Ascending aorta (tissue), 2 donors: Measurements from ENCODE around the gene GPAM. TPM values are rescaled to one million over a fixed set of nuclear protein-coding genes. Genes with fewer than 3 reads are reported as not detected.

ENCODE experiments used
- DNase-seq, 2 donors: peaks; one replicate each; pipeline ENCODE4 v3.0.0-alpha.2; 2019; ENCODE audit warnings: low spot score in 2 of 2
- H3K27ac ChIP-seq, 2 donors: fragments of 200-600 bp; sonication (generic); one replicate each; pipeline ENCODE4 v1.5.1; 2016 to 2017; ENCODE audit warnings: mild to moderate bottlenecking in 1 of 2
- H3K27me3 ChIP-seq: fragments of 200-600 bp; sonication (generic); one replicate; pipeline ENCODE4 v1.5.1; 2017
- H3K36me3 ChIP-seq, 2 donors: fragments of 200-600 bp; sonication (generic); one replicate each; pipeline ENCODE4 v1.5.1; 2016
- H3K4me1 ChIP-seq, 2 donors: fragments of 200-600 bp; sonication (generic); one replicate each; pipeline ENCODE4 v1.5.1; 2016 to 2017; ENCODE audit warnings: mild to moderate bottlenecking in 1 of 2
- H3K4me3 ChIP-seq, 2 donors: fragments of 200-600 bp; sonication (generic); one replicate each; pipeline ENCODE4 v1.5.1; 2016 to 2017; ENCODE audit warnings: mild to moderate bottlenecking in 1 of 2
- H3K9me3 ChIP-seq, 2 donors: fragments of 200-600 bp; sonication (generic); one replicate each; pipeline ENCODE4 v1.5.1; 2016
- intact Hi-C: fragments of 100-400 bp; cut with DNase I; formaldehyde crosslinking; loops from one replicate; pipeline ENCODE4 v1.15.1; 2023
- total RNA-seq: library from RNA; depleted of rRNA; stranded (reverse); fragments of >200 nt; gene quantifications from one replicate; pipeline ENCODE4 v1.1.0, GENCODE V29; 2016
- TF ChIP-seq, protein P1 (sequence below), 3 experiments: fragments of 200-600 bp in 2 of 3; fragments of 450-650 bp in 1 of 3; sonication (generic) in 2 of 3; IDR thresholded peaks; one replicate each; pipeline ENCODE4 v1.5.1; 2016 to 2019; ENCODE audit warnings: antibody characterized with exemption in 3 of 3, mild to moderate bottlenecking in 1 of 3, moderate library complexity in 1 of 3

Gene GPAM
- total RNA-seq, 1 donor from 2014 or later = 3.2 TPM

DNA sequence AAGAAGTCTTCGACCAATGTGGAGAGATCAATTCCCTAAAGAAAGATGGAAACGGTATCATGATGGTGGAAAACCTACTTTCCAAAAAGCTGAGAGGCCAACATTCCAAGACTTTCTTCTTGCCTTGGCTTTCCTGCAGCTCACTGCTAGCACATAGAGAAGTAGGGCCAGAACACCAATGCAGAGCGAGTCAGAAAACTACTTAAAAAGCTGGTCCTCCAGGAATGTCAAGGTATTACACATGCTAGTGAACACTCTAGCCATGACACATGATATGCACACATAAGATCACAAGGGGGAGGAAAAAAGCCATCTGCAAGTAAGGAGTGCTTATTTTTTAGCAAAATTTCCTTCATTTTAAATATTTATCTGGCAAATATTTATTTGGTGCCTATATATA is 22.7 kb downstream of the GPAM start:
- TF ChIP-seq, protein P1, sequence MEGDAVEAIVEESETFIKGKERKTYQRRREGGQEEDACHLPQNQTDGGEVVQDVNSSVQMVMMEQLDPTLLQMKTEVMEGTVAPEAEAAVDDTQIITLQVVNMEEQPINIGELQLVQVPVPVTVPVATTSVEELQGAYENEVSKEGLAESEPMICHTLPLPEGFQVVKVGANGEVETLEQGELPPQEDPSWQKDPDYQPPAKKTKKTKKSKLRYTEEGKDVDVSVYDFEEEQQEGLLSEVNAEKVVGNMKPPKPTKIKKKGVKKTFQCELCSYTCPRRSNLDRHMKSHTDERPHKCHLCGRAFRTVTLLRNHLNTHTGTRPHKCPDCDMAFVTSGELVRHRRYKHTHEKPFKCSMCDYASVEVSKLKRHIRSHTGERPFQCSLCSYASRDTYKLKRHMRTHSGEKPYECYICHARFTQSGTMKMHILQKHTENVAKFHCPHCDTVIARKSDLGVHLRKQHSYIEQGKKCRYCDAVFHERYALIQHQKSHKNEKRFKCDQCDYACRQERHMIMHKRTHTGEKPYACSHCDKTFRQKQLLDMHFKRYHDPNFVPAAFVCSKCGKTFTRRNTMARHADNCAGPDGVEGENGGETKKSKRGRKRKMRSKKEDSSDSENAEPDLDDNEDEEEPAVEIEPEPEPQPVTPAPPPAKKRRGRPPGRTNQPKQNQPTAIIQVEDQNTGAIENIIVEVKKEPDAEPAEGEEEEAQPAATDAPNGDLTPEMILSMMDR (IDR thresholded peaks at IDR 0.05) = no peak
- H3K4me3 ChIP-seq = no peak overlapping the region

DNA sequence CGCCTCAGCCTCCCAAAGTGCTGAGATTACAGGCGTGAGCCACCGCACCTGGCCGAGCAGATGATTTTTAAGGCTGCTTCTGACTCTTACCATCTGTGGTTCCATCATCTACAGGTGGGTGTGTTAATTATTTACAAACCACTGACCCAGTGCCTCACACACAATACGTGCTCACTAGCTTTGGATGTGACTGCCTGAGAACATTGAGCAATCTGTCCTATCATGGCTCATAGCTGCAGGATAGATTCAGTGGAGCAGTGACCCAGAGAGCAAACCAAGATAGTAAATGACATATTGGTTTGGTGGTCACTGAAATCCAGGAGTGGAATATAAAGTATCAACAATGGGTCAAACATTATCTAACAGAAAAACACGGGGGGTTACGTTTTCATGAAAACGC is 24.1 kb downstream of the GPAM start:
- DNase-seq = no peak
- intact Hi-C loops = no loop called here
- no peaks in the 10 kb centered on the region for H3K27me3 ChIP-seq
- H3K27ac ChIP-seq = no peak overlapping the region
- H3K4me1 ChIP-seq = no peaks in the 10 kb centered on the region
- TF ChIP-seq, protein P1 (IDR thresholded peaks at IDR 0.05) = no peak
- H3K9me3 ChIP-seq = no peaks in the 10 kb centered on the region
- H3K36me3 ChIP-seq = peaks cover 50 to 85% of the 10 kb centered on the region in 2 donors
- no peak overlapping the region for H3K4me3 ChIP-seq

More for the DNA sequence above, 22.7 kb downstream of the GPAM start:
- no peak for DNase-seq
- Histone ChIP-seq H3K4me1 (no peaks in the 10 kb centered on the region), H3K36me3 (peaks cover 49 to 79% of the 10 kb centered on the region in 2 donors), H3K27ac (no peak overlapping the region), H3K9me3 (no peaks in the 10 kb centered on the region), H3K27me3 (no peaks in the 10 kb centered on the region)
- intact Hi-C loops = no loop called here

DNA sequence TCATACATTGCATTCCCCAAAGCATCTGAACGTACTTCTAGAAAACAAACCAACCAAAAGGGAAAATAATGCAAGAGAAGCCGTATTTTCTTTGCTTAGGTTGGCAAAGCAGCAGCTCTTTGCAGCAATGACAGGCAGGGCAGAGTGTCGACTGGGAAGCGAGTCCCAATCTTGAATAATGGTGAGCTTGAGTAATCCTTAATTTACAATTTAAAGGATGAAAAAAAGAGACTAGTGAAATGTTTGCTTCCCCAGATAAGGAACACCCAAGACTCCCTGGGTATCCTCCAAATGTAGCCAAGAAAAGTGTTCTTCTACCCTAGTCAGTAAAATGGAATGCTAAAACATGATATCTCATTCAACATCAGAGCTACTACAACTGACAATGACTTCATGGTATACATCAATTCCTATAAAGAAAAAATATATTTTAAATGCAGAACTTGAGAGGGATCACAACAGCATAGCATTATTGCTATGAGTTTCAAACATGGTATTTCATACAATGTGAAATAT is 32.0 kb downstream of the GPAM start:
- Histone ChIP-seq H3K36me3 (peaks cover 19 to 40% of the 10 kb centered on the region in 2 donors), H3K9me3 (no peaks in the 10 kb centered on the region), H3K4me1 (no peaks in the 10 kb centered on the region), H3K4me3 (no peak overlapping the region), H3K27me3 (no peaks in the 10 kb centered on the region), H3K27ac (no peak overlapping the region)
- DNase-seq = no peak
- intact Hi-C loops = no loop called here
- TF ChIP-seq, protein P1 (IDR thresholded peaks at IDR 0.05) = no peak

DNA sequence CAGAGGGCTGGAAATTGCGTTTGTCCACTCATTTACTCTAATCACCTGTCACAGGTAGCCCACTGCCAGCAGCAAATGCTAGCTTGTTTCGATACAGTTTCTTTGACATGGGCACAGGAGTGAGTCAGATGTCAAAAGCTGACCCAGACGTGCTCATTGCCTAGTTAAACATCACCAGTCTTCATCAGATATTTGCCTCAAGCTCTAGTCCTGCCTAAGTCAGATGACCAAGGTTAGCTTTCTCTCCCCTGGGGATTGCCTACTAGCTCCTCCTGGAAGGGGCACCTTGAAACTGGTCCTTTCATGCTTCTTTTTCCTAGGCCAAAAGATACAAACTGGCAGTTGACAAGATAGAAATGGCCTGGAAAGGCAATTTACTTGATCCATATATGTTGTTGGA is 35.2 kb downstream of the GPAM start:
- TF ChIP-seq, protein P1 (IDR thresholded peaks at IDR 0.05) = no peak
- H3K9me3 ChIP-seq = no peaks in the 10 kb centered on the region
- intact Hi-C loops = no loop called here
- no peak overlapping the region for H3K27ac ChIP-seq
- DNase-seq = no peak
- H3K4me1 ChIP-seq = no peaks in the 10 kb centered on the region
- H3K36me3 ChIP-seq = peaks cover 10 to 12% of the 10 kb centered on the region in 2 donors
- H3K4me3 ChIP-seq = no peak overlapping the region
- no peaks in the 10 kb centered on the region for H3K27me3 ChIP-seq

DNA sequence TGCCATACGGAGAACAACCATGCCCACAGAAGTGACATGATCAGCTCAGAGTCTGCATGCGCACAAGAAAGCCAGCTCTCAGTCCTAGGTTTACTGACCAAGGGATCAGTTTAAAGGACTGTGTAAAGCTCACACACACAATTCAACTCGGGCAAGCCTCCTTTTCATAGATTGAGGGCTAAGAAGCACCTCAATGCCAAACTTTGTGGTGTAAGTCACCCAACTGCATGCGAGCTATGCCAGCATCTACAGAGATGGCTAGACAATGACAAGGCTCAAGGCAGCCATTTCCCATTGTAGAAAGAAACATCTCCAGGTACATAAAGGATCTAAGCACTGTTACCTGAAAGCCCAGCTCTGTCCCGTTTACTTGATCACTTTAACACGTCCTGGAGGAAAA is 36.8 kb downstream of the GPAM start:
- intact Hi-C loops = no loop called here
- TF ChIP-seq, protein P1 (IDR thresholded peaks at IDR 0.05) = no peak
- no peak overlapping the region for H3K27ac ChIP-seq
- no peak for DNase-seq
- H3K36me3 ChIP-seq = peaks cover 0 to 3% of the 10 kb centered on the region in 2 donors
- H3K4me3 ChIP-seq = no peak overlapping the region
- H3K4me1 ChIP-seq = no peaks in the 10 kb centered on the region
- no peaks in the 10 kb centered on the region for H3K9me3 ChIP-seq
- no peaks in the 10 kb centered on the region for H3K27me3 ChIP-seq

DNA sequence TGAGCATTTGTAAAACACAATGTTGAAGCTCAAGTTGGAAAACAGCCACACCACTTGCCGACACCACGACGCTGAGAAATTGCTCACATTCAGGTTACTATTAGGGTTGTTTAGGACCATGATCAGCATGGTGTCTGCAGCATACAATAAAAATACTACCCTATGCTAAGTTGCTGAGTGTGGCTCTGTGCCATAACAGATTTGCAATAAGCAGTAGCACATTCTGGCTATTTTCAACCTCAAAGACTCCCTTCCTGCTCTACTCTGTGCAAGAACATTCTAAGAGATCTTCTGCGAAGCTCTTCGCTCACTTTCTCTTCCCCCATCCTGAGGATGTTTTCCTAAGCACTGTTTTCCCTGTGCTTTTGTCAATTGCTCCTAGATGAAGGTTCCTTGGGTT is 38.3 kb downstream of the GPAM start:
- intact Hi-C loops = no loop called here
- DNase-seq = no peak

More for the DNA sequence above, 38.3 kb downstream of the GPAM start:
- Histone ChIP-seq H3K4me1 (no peaks in the 10 kb centered on the region), H3K9me3 (no peaks in the 10 kb centered on the region), H3K36me3 (peaks cover 0 to 2% of the 10 kb centered on the region in 2 donors), H3K27me3 (no peaks in the 10 kb centered on the region), H3K27ac (no peak overlapping the region), H3K4me3 (no peak overlapping the region)
- TF ChIP-seq, protein P1 (IDR thresholded peaks at IDR 0.05) = no peak
